Measurements from ENCODE around the gene AASDH.
"Not testable (repeated sequence)": the region's sequence is repeated elsewhere in the genome, so short reads cannot be mapped to it uniquely, and the experiment has no call there.

Gene AASDH

DNA sequence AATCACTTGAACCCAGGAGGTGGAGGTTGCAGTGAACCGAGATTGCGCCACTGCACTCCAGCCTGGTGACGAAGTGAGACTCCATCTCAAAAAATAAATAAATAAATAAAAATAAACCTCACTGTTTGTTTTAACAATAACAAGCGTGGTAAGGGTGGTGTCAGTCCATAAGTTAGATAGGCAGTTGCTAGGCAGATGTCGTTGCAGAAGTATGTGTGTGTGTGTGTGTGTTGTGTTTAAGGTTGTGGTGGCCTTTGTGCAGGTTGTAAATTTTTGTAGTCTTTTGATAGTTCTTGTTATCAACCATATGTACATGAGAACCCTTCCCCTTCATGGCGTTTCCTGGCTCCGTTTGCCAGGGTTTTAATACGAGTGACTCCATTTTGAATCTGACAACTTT is 4.0 kb upstream of the AASDH start:
- no peak for DNase-seq

DNA sequence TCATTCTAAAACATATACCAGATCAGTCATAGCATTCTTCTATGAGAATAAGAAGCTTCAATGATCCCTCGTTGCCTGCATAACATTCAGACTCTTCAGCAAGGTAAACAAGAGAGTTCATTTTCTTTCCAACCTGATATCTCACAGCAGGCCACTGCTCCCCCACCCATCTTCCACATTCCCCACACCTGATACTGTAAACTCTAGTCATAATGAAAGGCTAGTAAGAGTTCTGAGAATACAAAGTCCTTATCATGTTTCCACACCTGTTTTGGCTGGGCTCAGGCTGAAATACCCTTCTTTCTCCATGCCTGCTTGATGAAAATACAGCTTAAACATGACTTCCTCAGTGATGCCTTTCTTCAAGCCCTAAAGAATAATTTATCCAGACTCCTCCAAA is 2.3 kb upstream of the AASDH start:
- no peak for DNase-seq

DNA sequence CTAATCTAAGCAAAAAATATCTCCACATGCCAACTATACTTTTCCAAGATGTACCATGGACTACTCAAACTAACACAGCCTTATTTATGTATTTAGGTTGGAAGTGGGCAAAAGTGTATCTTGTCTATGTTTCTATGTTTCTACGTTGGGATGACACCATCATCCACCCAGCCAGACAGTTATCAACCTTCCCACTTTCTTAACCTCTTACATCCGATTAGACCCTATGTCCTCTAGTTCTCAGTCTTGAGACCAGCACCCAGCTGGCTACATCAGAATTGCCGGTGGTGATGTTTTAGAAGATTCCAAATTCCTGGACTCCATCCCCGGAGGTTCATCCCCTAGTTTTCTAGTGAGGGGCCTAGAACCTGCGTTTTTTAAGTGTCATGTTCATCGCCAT is 1.0 kb upstream of the AASDH start:
- DNase-seq = no peak

DNA sequence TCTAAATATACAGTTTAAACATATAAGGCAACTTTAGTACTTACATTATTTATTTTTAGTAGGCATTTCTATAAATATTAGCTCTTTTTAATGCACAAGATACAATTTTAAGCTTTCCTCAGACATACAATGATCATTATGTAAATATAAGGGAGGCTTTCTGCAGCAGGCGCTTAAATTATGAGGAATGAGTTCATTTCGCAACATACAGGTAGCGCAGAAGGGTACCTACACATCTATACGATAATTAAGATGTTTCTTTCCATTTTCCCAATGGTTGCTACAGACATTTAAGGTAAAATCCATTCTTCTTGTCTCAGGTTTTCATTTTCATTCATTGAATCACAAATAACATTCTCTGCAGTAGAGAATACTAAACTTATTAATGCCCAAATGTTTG is 1.2 kb downstream of the AASDH start:
- DNase-seq = no peak

DNA sequence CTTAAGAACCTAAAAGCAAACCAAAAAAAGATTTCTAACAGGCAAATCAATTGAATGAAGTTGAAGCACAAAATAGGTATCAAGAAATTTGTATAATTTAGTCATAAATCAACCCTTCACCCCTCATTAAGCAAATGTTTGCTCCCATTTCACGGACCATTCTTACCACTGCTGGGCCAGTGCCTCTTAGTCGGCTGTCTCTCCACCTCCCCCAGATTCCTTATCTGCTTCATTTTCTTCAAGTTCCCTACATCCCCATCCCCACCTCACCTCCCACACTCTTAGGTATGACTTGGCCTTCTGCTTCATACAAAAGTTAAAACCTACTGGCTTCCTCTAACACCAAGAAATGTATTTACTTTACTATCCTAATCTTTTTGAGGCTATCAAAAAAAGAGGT is 11.8 kb downstream of the AASDH start:
- no peak for DNase-seq

DNA sequence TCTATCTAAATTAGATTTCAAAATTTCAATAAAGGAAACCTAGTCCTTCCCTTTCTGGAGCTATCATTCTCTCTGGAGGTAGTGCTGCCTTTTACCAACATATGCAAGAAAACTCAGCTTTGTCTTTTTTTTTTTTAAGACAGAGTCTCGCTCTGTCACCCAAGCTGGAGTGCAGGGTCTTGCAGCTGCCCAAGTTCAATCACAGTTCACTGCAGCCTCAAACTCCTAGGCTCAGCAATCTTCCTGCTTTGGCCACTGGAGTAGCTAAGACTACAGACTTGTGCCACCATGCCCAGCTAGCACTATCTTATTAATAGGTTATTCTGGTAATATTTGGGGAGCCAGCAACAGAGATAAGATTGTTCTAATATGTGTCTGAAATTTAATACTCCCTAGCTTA is 12.3 kb downstream of the AASDH start:
- no peak for DNase-seq

DNA sequence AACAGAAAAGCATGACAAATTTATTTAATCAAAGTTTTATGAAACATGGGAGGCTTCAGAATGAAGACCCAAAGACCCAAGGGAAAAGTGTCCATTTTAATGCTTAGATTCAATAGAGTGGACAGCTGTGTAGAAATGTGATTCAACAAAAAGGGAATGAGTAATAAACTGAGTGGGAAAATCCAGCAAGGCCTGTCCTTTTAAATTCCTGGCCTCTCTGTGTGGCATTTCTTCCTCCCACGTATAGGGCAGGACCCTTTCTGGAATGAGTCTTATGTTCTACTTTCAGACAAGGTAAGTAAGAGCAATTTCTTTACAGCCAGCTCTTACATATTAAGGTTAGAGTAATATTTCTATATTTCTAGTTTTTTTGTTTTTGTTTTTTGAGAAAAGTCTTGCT is 14.5 kb downstream of the AASDH start:
- DNase-seq = no peak

DNA sequence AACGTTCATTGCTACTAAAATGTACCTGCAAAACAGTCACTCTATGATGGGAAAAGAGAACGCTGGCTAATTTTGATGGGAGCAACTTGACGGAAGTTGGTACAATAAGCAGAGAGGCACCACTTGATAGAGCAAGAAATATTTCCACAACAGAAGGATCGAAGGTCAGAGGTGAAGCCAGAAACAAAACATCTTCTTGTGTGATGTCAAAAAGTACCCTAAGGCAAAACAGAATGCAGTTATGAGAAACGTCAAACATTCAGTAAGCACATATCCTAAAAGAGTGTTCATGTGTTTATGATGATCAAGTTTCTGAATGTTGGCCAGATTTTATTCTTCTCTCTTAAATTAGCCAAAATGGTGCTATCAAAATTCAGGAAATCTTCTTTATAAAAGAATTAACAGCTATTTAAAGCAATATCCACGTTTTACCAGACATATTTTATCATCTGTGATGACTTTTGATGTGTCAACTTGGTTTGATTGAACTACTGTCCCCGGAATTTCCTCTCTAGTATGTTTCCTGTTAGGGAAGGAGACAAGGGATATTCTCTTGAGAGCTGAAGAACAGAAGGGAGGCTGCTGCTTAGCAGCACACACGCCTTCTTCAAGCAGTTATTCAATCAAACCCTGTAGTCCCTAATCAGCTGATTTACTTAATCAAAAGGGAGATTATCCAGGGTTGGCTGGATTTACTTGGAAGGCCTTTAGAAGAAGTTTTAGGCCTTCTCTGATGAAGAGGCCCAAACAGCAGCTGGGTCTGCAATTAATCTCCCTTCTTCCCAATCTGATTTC is 15.7 kb downstream of the AASDH start:
- no peak for DNase-seq

DNA sequence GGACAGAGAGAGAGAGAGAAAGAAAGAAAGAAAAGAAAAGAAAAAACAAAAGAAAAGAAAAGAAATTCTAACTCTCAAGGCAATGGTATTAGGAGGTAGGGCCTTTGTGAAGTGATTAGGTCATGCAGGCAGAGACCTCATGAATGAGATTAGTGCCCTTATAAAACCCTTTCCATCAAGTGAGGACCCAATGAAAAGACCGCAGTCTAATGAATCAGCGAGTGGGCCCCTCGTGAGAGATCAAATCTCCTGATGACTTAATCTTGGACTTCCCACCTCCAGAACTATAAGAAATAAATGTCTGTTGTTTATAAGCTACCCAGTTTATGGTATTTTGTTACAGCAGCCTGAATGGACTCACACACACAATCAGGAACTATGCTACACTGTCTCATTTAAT is 16.9 kb downstream of the AASDH start:
- DNase-seq = no peak

DNA sequence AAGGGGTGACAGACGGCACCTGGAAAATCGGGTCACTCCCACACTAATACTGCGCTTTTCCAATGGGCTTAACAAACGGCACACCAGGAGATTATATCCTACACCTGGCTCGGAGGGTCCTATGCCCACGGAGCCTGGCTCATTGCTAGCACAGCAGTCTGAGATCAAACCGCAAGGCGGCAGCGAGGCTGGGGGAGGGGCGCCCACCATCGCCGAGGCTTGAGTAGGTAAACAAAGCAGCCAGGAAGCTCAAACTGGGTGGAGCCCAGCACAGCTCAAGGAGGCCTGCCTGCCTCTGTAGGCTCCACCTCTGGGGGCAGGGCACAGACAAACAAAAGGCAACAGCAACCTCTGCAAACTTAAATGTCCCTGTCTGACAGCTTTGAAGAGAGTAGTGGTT is 24.3 kb downstream of the AASDH start:
- DNase-seq = not testable (repeated sequence)

DNA sequence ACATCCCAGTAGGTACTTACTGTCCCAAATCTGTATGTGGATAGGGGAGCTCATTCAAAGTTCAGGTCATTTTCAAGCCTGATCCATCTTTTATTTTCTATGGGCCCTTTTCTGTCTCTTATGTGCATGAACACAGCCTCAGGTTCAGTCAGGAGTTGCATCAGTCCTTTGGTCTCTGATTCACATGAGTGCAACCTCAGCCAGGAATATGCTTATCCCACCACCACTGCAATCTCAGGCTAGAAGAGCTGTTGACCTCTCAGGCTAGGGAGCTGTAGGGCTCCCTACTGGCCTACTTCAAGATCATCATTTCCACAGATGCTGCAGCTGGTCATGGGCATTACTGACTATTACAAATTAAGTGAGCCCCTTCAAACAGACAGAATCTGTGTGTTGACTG is 27.2 kb downstream of the AASDH start:
- no peak for DNase-seq

DNA sequence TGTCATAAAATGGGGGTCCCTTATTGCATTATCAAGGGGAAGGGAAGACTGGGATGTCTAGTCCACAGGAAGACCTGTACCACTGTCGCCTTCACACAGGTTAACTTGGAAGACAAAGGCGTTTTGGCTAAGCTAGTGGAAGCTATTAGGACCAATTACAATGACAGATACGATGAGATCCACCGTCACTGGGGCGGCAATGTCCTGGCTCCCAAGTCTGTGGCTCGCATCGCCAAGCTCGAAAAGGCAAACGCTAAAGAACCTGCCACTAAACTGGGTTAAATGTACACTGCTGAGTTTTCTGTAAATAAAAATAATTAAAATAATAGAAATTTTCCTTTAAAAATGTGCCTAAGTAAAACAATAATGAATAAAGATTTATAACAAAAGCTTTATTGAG is 30.6 kb downstream of the AASDH start:
- no peak for DNase-seq

DNA sequence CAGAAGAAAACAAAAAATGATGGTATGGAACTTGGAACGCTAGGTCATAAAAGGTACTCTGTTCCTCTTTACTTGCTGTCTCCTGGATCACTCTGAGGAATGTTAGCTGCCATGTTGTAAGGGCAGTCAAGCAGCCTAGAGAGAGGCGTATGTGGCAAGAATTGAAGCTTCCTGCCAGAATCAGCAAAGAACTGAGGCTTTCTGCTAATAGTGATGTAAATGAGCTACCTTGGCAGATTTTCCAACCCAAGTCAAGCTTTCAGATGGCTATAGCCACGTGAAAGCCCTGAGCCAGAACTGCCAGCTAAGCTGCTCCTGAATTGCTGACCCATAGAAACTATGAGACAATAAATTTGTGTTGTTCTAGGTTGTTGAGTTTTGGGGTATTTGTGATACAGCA is 38.7 kb downstream of the AASDH start:
- no peak for DNase-seq

DNA sequence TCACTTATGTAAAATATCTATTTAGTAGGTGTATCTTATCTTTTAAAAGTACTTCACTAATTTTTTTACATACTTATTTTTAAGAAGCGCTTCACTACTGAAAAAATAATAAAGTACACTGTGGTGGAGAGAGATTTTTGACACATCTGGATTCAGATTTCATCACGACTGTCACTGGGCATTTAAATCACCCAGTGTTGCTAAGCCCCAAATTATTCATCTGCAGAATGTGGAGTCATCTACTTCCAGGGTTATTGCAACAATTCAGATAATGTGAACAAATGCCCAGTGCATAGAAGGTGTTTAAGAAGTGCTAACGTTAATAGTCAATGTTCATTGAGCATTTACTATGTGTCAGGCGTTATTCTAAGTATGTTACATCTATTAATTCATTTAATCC is 41.8 kb downstream of the AASDH start:
- DNase-seq = no peak

DNA sequence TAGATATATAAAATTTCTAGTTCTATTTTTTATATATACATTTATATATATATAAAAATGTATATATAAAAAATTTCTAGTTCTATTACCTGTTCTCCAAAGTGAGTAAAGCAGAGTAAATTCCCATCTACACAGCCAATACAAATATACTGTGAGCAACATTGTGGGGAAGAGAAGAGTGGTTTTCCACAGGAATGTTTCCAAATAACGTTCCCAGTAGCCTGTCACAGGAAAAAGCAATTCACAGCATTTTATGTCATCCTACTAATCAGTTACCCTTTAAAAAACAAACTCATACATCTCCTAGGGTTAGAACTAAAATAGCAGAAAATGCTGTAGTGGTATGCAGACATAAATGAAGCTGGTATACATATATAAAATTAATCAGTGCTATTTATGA is 44.5 kb downstream of the AASDH start:
- DNase-seq = no peak

DNA sequence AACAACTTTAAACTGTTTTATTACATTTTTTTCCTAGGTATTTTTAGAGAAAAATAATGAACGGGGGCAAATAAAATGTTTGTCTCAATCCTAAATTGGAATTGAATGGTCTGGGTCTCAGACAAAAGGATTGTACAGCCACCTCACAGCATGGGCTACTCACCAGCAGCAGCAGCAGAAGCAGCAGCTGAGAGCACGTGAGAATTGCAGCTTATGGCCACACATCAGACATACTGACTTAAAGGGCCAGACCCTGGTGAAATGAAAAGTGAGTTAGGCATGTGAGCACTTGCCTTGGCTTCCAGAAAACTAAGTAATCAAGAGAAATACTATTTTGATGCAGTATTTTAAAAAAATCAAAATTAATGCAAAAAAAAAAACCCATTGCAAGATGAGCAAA is 56.6 kb downstream of the AASDH start:
- no peak for DNase-seq

DNA sequence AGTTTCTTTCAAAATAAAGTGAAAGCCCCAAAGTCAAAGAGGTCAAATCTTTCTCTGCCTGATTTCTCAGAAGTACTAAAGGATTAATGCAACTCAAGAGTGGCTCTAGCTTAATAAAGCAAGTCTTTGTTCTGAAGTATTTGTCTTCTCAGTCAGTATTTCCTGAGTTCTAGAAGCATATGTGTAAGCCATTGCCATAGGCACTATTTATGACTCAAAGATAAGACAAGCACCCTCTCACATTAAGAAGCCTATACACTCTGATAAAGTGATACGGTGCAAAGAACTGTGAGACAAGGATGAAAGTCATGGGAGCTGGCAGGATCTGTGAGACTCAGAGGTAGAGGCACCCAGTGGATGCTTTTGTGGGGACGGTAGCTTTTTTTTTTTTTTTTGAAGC is 60.9 kb downstream of the AASDH start:
- DNase-seq = no peak

DNA sequence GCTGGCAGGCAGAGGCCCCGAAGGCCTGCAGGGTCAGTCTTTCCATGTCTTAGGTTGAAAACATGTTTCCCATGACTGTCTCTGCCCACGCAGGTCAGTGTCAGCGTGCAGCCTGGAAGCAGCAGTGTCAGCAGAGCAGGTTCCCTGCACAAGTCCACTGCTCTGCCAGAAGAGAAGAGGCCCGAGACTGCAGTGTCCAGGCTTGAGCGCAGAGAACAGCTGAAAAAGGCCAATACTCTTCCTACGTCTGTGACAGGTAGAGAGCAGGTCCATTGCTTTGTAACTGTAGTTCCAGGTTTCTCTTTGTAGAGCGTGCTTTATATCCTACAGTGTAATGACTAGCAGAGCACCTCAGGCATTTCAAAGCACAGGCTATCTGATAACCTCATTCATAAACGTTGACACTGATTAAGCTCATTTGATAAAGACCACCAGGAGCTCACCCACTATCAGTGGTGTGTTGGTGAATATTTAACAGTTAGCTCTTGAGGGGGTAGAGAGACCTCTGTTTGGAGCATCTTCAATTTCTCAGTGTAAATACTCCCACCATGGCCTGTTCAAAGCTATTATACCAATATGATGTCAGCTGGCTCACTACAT is 63.2 kb downstream of the AASDH start:
- DNase-seq = no peak

DNA sequence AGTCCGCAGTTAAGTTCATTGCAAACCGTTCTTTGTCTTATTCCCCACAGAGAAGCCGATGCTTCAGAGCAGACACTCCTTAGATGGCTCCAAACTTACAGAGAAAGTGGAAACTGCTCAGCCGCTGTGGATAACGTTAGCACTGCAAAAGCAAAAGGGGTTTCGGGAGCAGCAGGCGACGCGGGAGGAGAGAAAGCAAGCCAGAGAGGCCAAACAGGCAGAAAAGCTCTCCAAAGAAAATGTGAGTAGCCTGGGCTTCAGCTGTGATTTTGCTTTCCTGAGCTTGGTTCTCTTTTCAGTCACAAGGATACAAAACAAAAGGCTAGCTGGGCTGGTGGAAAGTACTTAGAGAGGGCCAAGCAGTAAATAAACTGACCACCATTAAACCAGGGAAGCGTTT is 64.0 kb downstream of the AASDH start:
- DNase-seq = no peak

DNA sequence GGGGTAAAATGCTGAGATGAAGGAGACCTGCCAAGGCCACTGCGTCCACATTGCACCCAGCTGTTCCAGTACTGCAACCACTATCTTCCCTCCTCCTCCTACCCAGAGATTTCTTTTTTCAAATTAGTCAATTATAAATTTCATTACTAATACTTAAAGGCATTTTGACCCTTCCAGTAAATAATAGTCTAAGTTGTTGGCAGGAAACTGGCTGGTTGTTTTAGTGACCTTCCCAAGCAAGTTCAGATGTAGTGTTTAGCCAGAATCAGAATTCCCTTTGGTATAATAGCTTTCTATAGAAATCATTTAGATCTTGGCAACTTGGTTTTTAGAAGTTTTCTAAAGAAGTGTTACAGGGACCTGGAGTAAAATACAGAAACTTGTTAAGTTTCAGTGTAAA is 66.0 kb downstream of the AASDH start:
- DNase-seq = no peak

DNA sequence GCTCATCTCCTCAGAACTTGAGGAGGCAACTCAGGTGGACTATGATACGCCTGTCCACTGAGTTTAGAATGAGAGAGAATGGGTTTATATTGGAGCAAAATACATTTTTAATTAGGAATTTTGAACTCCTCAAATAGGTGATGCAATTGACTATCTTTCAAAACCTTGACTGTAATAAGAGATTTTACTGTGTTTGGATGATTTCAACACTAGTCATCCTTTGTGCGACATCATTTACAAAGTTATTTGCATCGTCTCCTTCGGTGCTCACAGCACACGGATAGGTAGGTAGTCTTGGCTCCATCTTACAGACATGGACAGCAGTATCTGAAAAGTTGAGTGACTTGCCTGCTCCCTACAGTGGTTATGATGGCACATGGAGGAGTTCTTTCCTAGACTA is 67.0 kb downstream of the AASDH start:
- DNase-seq = no peak

DNA sequence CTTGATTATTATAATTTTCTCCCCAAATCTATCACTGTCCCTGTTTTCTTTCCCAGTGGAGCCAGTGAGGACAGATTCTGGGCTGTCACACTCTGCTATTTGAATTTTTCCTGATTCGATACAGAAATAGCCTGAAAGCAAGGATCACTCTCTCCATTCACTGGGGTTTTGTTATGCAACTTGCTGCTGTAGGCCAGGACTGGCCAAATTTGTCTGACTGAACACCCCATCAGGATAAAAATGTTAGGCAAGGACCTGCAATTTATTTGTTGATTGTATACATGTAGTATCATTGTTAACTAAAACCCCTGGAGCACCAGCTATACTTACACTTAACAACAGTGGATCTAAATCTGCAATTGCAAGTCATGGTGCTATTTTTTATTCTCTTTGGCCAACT is 68.7 kb downstream of the AASDH start:
- no peak for DNase-seq

DNA sequence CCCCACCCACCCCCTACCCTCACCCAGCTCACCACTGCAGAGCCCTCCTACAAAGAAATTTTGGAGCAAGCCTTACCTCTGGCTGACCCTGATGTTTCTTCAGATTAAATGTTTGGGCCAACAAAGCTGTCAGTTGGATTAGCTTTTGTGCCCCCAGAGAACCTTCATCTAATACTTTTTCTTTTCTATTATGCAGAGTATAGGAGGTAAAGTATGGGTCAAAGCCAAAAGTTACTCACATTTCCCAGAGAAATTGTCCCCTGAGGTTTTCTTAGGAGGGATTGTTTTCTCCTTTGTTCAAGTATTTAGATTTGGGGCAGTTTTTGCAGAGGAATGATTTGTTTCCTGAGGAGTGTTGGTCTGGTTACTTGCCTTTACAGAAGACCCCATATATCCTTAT is 69.5 kb downstream of the AASDH start:
- no peak for DNase-seq

DNA sequence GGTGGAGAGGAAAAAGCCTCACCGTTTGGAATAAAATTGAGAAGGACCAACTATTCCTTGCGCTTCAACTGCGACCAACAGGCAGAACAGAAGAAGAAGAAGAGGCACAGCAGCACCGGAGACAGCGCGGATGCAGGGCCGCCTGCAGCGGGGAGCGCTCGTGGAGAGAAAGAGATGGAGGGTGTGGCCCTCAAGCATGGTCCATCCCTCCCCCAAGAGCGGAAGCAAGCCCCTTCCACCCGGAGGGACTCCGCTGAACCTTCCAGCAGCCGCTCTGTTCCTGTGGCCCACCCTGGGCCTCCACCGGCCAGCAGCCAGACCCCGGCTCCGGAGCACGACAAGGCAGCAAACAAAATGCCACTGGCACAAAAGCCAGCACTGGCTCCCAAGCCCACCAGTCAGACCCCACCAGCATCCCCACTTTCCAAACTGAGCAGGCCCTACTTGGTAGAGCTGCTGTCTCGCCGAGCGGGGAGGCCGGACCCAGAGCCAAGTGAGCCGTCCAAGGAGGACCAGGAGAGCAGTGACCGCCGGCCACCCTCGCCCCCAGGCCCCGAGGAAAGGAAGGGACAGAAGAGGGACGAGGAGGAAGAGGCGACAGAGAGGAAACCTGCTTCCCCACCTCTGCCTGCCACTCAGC is 71.2 kb downstream of the AASDH start:
- no peak for DNase-seq

DNA sequence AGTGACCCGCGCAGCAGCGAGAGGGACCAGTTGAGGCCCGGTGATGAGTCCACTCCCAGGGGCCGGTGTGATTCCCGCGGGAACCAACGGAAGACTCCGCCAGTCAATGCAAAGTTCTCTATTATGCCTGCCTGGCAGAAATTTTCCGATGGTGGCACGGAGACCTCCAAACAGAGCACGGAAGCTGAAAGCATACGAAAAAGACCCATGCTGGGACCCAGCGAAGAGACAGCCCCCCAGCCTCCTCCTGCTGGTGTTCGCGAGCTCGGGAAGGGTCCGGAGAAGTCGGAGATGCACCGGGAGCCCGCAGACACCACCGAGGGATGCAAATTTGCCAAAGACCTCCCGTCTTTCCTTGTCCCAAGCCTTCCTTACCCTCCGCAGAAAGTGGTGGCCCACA is 71.7 kb downstream of the AASDH start:
- no peak for DNase-seq
